ENCODE data around the gene U2AF2. TPM values are rescaled to one million over a fixed set of nuclear protein-coding genes. Genes with fewer than 3 reads are reported as not detected.

U2AF2 gene
- total RNA-seq, 1 experiment from 2014 or later: 323 TPM

DNA sequence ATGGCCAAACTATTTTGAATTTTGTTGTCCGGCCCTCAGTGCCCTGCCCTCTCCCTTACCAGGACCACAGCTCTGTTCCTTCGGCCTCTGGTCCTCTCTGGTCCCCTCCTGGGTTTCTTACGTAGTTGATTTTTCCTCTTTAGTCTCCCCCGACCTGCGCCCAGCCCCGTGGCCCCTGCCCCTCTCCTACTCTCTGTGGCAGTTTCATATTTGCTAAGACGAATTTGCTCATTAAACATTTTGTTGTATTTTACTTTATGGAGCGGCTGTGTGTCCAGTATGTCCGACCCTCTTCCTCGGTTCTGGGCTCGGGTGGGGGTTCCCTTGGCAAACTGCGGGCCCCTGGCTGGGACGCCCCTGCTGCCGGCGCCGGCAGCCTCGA, 19.6 kb downstream of the U2AF2 start:
- TF ChIP-seq EZH2 (IDR thresholded peaks at IDR 0.05; ENCODE audit: low read depth) (no peak), CTCF (conservative IDR thresholded peaks at IDR 0.05) (no peak)
- peaks cover 84% of the 10 kb centered on the region for H3K79me2 ChIP-seq (ENCODE audit: low read depth)
- intact Hi-C loops (cut with micrococcal nuclease; ENCODE audit: unreplicated experiment): no loop called here
- peaks cover 55% of the 10 kb centered on the region for H4K20me1 ChIP-seq (ENCODE audit: insufficient read depth)
- no peak for DNase-seq
- H2AFZ ChIP-seq: no peak overlapping the region
- no TSS peak for BruUV-seq (replicated peaks)
- H3K9me2 ChIP-seq (ENCODE audit: insufficient read depth): no peaks in the 10 kb centered on the region
- H3K4me1 ChIP-seq (replicated peaks; ENCODE audit: insufficient read depth): peaks cover 42% of the 10 kb centered on the region
- H3K36me3 ChIP-seq (ENCODE audit: low read depth): peaks cover 33% of the 10 kb centered on the region
- peaks cover 49% of the 10 kb centered on the region for H3F3A ChIP-seq (ENCODE audit: insufficient read depth, low read depth)
- peak overlapping the region; percentile 93 for H3K4me3 ChIP-seq
- H3K4me2 ChIP-seq: peak overlapping the region; percentile 92
- ChIA-PET POLR2A (ENCODE audit: unreplicated experiment) (interaction anchor here (0.7 kb wide), 1 partner anchor 31 kb away, joined by 6 read pairs; the partner anchor contains the start of gene ZNF581), CTCF (no interaction called here)
- no peaks in the 10 kb centered on the region for H3K27me3 ChIP-seq (ENCODE audit: insufficient read depth, low read depth)
- H3K27ac ChIP-seq: peak overlapping the region; percentile 37; the same call in 1 of the 2 replicates
- no peaks in the 10 kb centered on the region for H3K9me3 ChIP-seq (ENCODE audit: insufficient read depth, low read depth)

GRCh38 chr19:55674841-55675660, 20.2 kb downstream of the U2AF2 start, which contains the start of gene EPN1:
EPN1 (plus strand) TSS chr19:55675226; CDS start chr19:55678628, 3,402 bp downstream.
- Histone ChIP-seq H3K79me2 (ENCODE audit: low read depth) (peaks cover 84% of the 10 kb centered on the region), H3K4me3 (peak within 1 kb of the TSS; percentile 93), H3K4me1 (replicated peaks; ENCODE audit: insufficient read depth) (peaks cover 36% of the 10 kb centered on the region), H2AFZ (peak within 1 kb of the TSS; percentile 76; the same call in 1 of the 2 replicates), H3K4me2 (peak within 1 kb of the TSS; percentile 92), H3K27ac (peak within 1 kb of the TSS; percentile 37; the same call in 1 of the 2 replicates), H3F3A (ENCODE audit: insufficient read depth, low read depth) (peaks cover 43% of the 10 kb centered on the region), H3K36me3 (ENCODE audit: low read depth) (peaks cover 31% of the 10 kb centered on the region), H3K27me3 (ENCODE audit: insufficient read depth, low read depth) (no peaks in the 10 kb centered on the region), H3K9me2 (ENCODE audit: insufficient read depth) (no peaks in the 10 kb centered on the region), H4K20me1 (ENCODE audit: insufficient read depth) (peaks cover 55% of the 10 kb centered on the region), H3K9me3 (ENCODE audit: insufficient read depth, low read depth) (no peaks in the 10 kb centered on the region)
- intact Hi-C loops (cut with micrococcal nuclease; ENCODE audit: unreplicated experiment): loop anchor here (1.0 kb wide), 1 partner anchor 32 kb away; the partner anchor contains the start of gene ZNF581
- ChIA-PET CTCF (no interaction called here), POLR2A (ENCODE audit: unreplicated experiment) (interaction anchor here (0.7 kb wide), 1 partner anchor 32 kb away, joined by 6 read pairs; the partner anchor contains the start of gene ZNF581)
- peak; percentile 94 to 98 for DNase-seq
- TF ChIP-seq CTCF (conservative IDR thresholded peaks at IDR 0.05) (no peak), EZH2 (IDR thresholded peaks at IDR 0.05; ENCODE audit: low read depth) (no peak)
- no TSS peak for BruUV-seq (replicated peaks)

DNA sequence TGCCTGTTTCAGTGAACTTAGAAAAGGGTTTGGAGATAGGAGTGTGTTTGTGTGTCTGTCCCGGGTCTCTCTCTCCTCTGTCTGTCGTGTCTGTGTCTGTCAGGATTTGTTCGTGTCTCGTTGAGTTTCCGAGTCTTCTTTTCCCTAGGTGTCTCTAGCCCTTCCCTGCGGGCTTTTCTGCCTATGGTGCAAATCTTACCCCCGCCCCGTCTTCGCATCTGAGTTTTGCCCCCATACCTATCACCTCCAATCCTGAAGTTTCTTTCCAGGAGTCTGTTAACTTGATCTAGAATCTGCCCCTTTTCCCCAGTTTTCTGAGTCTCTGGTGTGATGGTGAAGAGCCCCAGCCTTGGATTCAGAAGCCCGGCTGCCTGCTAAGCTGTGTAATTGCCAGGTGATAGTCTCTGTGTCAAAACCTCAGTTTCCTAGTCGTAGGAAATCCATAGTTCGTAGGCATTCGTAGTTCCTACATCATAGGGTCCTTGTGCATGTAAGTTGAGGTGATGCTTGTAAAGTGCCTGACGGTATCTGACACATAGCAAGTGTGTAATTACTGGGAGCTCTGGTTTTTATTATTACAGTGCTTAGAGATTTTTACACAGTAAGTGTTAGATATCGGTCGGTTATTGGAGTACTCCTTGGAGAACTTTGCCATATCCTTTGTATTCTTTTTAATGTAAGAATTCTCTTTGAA, 21.0 kb downstream of the U2AF2 start:
- peaks cover 34% of the 10 kb centered on the region for H3K36me3 ChIP-seq (ENCODE audit: low read depth)

More for the DNA sequence above, 21.0 kb downstream of the U2AF2 start:
- Histone ChIP-seq H2AFZ (peak overlapping the region; percentile 76; the same call in 1 of the 2 replicates), H3K4me3 (peak overlapping the region; percentile 93), H4K20me1 (ENCODE audit: insufficient read depth) (peaks cover 57% of the 10 kb centered on the region), H3K4me1 (replicated peaks; ENCODE audit: insufficient read depth) (peaks cover 29% of the 10 kb centered on the region), H3K9me2 (ENCODE audit: insufficient read depth) (no peaks in the 10 kb centered on the region), H3K27me3 (ENCODE audit: insufficient read depth, low read depth) (no peaks in the 10 kb centered on the region), H3K27ac (peak overlapping the region; percentile 5; the same call in 1 of the 2 replicates), H3K9me3 (ENCODE audit: insufficient read depth, low read depth) (no peaks in the 10 kb centered on the region), H3K4me2 (peak overlapping the region; percentile 92), H3K79me2 (ENCODE audit: low read depth) (peaks cover 84% of the 10 kb centered on the region), H3F3A (ENCODE audit: insufficient read depth, low read depth) (peaks cover 38% of the 10 kb centered on the region)
- TF ChIP-seq CTCF (conservative IDR thresholded peaks at IDR 0.05) (no peak), EZH2 (IDR thresholded peaks at IDR 0.05; ENCODE audit: low read depth) (no peak)
- BruUV-seq (replicated peaks): TSS peak; percentile 43
- ChIA-PET POLR2A (ENCODE audit: unreplicated experiment) (no interaction called here), CTCF (interaction anchor here (0.5 to 0.7 kb wide), 3 partner anchors 8 to 444 kb away, joined by 3 to 7 read pairs (median 5); no protein-coding TSS in a partner anchor)
- no peak for DNase-seq
- intact Hi-C loops (cut with micrococcal nuclease; ENCODE audit: unreplicated experiment): loop anchor here (1.0 kb wide), 1 partner anchor 33 kb away; the partner anchor contains the start of gene ZNF581
